Ovary (tissue), 9 donors: ENCODE measurements around the gene PARD3. TPM values are rescaled to one million over a fixed set of nuclear protein-coding genes. Genes with fewer than 3 reads are reported as not detected.

ENCODE experiments used
- DNase-seq, 5 donors: peaks; one replicate each; pipeline ENCODE4 v3.0.0-alpha.2; 2019 to 2020
- H3K27ac ChIP-seq, 2 donors: fragments of 200-600 bp; one replicate each; pipeline versions ENCODE4 v1.5.1 to v1.8.0; 2019 to 2022
- H3K27me3 ChIP-seq: fragments of 200-600 bp; one replicate; pipeline ENCODE4 v1.8.0; 2022
- H3K36me3 ChIP-seq: fragments of 200-600 bp; sonication (generic); one replicate; pipeline ENCODE4 v1.5.1; 2019
- H3K4me1 ChIP-seq: one replicate; pipeline ENCODE4 v1.8.1; 2013; ENCODE audit warnings: mild to moderate bottlenecking, moderate library complexity; ENCODE audit not compliant: insufficient read depth
- H3K4me3 ChIP-seq: fragments of 200-600 bp; sonication (generic); one replicate; pipeline ENCODE4 v1.5.1; 2017
- H3K9me3 ChIP-seq, 2 donors: fragments of 200-600 bp in 1 of 2; sonication (generic) in 1 of 2; one replicate each; pipeline versions ENCODE4 v1.5.1 to v1.8.1; 2013 to 2019; ENCODE audit warnings: mild to moderate bottlenecking in 1 of 2, moderate library complexity in 1 of 2
- EP300 ChIP-seq: sonication (generic); formaldehyde crosslinking; IDR thresholded peaks from one replicate; pipeline ENCODE4 v1.6.1; 2017; ENCODE audit warnings: antibody characterized with exemption
- POLR2A ChIP-seq: fragments of 450-650 bp; IDR thresholded peaks from one replicate; pipeline ENCODE4 v1.6.1; 2017; ENCODE audit warnings: antibody characterized with exemption, mild to moderate bottlenecking, moderate library complexity
- WGBS, 3 donors: extraction: QIAGEN DNeasy Blood & Tissue Kit in 1 of 3; methylation state at CpG; one replicate each; pipeline versions ENCODE4 v1.1.5 to v1.1.7; 2013 to 2017; 5-methylcytosine and 5-hydroxymethylcytosine counted together
- intact Hi-C, 4 donors: fragments of 100-400 bp; cut with DNase I; formaldehyde crosslinking; loops; one replicate each; pipeline versions ENCODE4 v1.11.0 to v1.15.1; 2022 to 2023
- polyA plus RNA-seq, 2 donors: library from polyadenylated mRNA; stranded (reverse); fragments of 200-250 nt in 1 of 2; fragments of 350-450 nt in 1 of 2; fragmentation: Illumina TruSeq in 1 of 2; extraction: RNeasy Lipid Tissue Mini Kit (QIAGEN cat#74804) in 1 of 2; gene quantifications; one replicate each; pipeline ENCODE4 v1.2.3, GENCODE V29; 2013 to 2014
- total RNA-seq, 7 donors: library from RNA; depleted of rRNA in 2 of 7; stranded (reverse); fragments of >200 nt in 2 of 7; fragmentation: NEBNext Ultra II Directional in 3 of 7; extraction: Animal tissue kit (Norgen Biotek cat#: 25700) in 3 of 7; gene quantifications; one replicate each; pipeline versions ENCODE4 v1.1.0 to v1.2.4, GENCODE V29; 2016 to 2023
- TF ChIP-seq, protein P1 (sequence below), 3 donors: fragments of 450-650 bp in 2 of 3; fragments of 200-600 bp in 1 of 3; IDR thresholded peaks; one replicate each; pipeline versions ENCODE4 v1.5.1 to v1.8.0; 2016 to 2022; ENCODE audit warnings: antibody characterized with exemption in 3 of 3, mild to moderate bottlenecking in 1 of 3
- donor health status: DM: no; HTN: no; CAD: no; lungs with moderate emphysema.
- donor health status: DM: no; HTN: no; CAD: no.
- donor health status: Bipolar disorder and iron deficiency.
- donor health status: DM: yes; HTN: yes; CAD: no.
- donor health status: DM: no; HTN: no; CAD: no.
- donor health status: DM: yes; HTN: yes; CAD: no.

Gene PARD3
- total and polyA plus RNA-seq, 9 donors: 31.8 to 92.3 (median 67.1) TPM

DNA sequence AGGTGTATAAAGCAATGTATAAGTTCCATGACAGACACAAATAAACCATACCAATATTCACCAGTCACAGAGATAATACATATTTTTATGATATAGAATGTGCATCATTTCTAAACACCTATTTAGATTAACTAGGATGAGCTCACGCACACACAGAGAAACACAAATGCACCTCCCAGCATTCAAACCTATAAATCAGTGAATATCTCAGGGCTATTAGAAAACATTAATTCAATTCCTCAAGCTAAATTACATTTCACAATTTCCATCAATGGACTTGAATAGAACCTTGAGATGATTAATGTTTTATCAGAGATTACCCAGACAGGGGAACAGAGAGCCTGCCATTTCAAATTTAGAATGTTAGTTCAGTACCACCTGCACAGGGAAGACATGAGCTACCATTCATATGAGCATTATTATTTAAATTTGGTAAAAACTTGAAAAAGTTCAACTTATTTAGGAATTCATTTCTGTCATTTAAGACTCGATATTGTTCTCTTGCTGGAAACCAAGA is 221.7 kb downstream of the PARD3 start:
- Histone ChIP-seq H3K27ac (no peak overlapping the region), H3K36me3 (no peaks in the 10 kb centered on the region), H3K27me3 (no peaks in the 10 kb centered on the region), H3K4me3 (no peak overlapping the region), H3K9me3 (no peaks in the 10 kb centered on the region), H3K4me1 (peaks cover 3% of the 10 kb centered on the region)
- WGBS, 3 donors: 92 to 98% (median 93%) methylated on average over 2 of the region's 2 CpGs
- TF ChIP-seq POLR2A (no peak), EP300 (no peak)
- TF ChIP-seq, protein P1, sequence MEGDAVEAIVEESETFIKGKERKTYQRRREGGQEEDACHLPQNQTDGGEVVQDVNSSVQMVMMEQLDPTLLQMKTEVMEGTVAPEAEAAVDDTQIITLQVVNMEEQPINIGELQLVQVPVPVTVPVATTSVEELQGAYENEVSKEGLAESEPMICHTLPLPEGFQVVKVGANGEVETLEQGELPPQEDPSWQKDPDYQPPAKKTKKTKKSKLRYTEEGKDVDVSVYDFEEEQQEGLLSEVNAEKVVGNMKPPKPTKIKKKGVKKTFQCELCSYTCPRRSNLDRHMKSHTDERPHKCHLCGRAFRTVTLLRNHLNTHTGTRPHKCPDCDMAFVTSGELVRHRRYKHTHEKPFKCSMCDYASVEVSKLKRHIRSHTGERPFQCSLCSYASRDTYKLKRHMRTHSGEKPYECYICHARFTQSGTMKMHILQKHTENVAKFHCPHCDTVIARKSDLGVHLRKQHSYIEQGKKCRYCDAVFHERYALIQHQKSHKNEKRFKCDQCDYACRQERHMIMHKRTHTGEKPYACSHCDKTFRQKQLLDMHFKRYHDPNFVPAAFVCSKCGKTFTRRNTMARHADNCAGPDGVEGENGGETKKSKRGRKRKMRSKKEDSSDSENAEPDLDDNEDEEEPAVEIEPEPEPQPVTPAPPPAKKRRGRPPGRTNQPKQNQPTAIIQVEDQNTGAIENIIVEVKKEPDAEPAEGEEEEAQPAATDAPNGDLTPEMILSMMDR (IDR thresholded peaks at IDR 0.05): no peak
- no peak for DNase-seq
- intact Hi-C loops: no loop called here

DNA sequence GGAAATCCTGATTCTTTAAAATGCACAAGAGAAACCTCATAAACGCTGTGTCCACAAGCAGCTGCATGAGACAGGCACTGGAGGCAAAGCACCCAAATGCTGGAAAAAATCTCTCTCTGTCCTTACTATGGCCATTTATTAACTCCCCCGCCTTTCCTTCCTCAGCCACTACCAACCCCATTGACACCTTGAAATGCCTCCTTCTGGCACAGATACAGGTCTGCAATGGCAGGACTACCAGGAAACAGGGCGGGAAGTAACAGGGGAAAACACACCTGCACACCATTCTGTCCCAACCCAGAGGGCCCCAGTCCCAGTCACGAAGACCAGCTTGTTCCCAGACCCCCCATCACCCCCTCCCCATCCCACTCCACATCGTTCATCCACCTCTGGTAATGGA is 224.3 kb downstream of the PARD3 start:
- H3K4me1 ChIP-seq: peaks cover 1% of the 10 kb centered on the region
- TF ChIP-seq POLR2A (no peak), EP300 (no peak)
- TF ChIP-seq, protein P1 (IDR thresholded peaks at IDR 0.05): no peak
- WGBS, 3 donors: 89 to 95% (median 89%) methylated on average over 5 of the region's 5 CpGs
- H3K36me3 ChIP-seq: no peaks in the 10 kb centered on the region
- no peak for DNase-seq
- H3K9me3 ChIP-seq: no peaks in the 10 kb centered on the region
- H3K4me3 ChIP-seq: no peak overlapping the region
- no peaks in the 10 kb centered on the region for H3K27me3 ChIP-seq
- no peak overlapping the region for H3K27ac ChIP-seq
- intact Hi-C loops: no loop called here

DNA sequence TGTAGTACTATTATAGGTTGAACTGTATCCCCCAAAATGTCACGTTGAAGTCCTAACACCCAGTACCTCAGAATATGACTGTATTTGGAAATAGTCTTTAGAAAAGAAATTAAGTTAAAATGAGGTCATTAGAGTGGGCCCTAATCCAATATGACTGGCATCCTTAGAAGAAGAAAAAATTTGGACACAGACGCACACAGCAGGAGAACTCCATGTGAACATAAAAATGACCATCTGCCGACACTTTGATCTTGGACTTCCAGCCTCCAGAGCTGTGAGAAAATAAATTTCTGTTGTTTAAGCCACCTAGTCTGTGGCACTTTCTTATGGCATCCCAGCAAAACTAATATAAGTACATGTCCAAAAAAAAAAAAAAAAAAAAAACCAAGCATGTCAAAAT is 225.8 kb downstream of the PARD3 start:
- no peaks in the 10 kb centered on the region for H3K4me1 ChIP-seq
- 91 to 93% (median 91%) methylated on average over 3 of the region's 3 CpGs for WGBS, 3 donors

DNA sequence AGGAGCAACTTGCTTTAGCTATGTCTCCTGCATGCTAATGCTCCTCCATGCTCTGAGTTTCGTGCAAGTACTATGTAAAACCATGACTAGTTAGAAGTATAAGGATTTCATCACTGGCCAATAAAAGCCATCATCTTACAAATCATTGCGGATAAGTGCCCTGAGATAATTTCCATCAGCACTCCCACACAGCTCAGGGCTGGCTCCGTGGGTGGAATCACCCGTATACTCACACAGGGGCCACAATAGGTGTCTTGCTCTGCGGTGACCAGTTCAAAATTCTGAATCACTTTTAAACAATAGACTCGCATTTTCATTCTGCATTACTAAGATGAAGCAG is 227.4 kb downstream of the PARD3 start:
- TF ChIP-seq POLR2A (no peak), EP300 (no peak)
- TF ChIP-seq, protein P1 (IDR thresholded peaks at IDR 0.05): no peak
- no peak overlapping the region for H3K27ac ChIP-seq

More for the DNA sequence above, 225.8 kb downstream of the PARD3 start:
- Histone ChIP-seq H3K4me3 (no peak overlapping the region), H3K36me3 (no peaks in the 10 kb centered on the region), H3K27me3 (no peaks in the 10 kb centered on the region), H3K27ac (no peak overlapping the region), H3K9me3 (no peaks in the 10 kb centered on the region)
- intact Hi-C loops: no loop called here
- TF ChIP-seq POLR2A (no peak), EP300 (no peak)
- TF ChIP-seq, protein P1 (IDR thresholded peaks at IDR 0.05): no peak
- DNase-seq: no peak

More for the DNA sequence above, 227.4 kb downstream of the PARD3 start:
- no peaks in the 10 kb centered on the region for H3K9me3 ChIP-seq
- DNase-seq: no peak
- intact Hi-C loops: no loop called here
- 82 to 91% (median 83%) methylated on average over 6 of the region's 6 CpGs for WGBS, 3 donors
- H3K36me3 ChIP-seq: no peaks in the 10 kb centered on the region
- H3K27me3 ChIP-seq: no peaks in the 10 kb centered on the region
- H3K4me1 ChIP-seq: peaks cover under 1% of the 10 kb centered on the region
- H3K4me3 ChIP-seq: no peak overlapping the region
